Measurements from ENCODE around the gene CCDC186.

GRCh38 chr10:114131094-114131493 is 42.9 kb downstream of the CCDC186 start:
- TF ChIP-seq, protein P1, sequence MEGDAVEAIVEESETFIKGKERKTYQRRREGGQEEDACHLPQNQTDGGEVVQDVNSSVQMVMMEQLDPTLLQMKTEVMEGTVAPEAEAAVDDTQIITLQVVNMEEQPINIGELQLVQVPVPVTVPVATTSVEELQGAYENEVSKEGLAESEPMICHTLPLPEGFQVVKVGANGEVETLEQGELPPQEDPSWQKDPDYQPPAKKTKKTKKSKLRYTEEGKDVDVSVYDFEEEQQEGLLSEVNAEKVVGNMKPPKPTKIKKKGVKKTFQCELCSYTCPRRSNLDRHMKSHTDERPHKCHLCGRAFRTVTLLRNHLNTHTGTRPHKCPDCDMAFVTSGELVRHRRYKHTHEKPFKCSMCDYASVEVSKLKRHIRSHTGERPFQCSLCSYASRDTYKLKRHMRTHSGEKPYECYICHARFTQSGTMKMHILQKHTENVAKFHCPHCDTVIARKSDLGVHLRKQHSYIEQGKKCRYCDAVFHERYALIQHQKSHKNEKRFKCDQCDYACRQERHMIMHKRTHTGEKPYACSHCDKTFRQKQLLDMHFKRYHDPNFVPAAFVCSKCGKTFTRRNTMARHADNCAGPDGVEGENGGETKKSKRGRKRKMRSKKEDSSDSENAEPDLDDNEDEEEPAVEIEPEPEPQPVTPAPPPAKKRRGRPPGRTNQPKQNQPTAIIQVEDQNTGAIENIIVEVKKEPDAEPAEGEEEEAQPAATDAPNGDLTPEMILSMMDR (conservative IDR thresholded peaks at IDR 0.05; ENCODE audit: low read depth, low read length): no peak
- no peak for TF ChIP-seq EZH2 (IDR thresholded peaks at IDR 0.05; ENCODE audit: low read length, unreplicated experiment)

Data from PC-3 (cell line).